ENCODE measurements around the gene KIF5B.

Gene KIF5B

DNA sequence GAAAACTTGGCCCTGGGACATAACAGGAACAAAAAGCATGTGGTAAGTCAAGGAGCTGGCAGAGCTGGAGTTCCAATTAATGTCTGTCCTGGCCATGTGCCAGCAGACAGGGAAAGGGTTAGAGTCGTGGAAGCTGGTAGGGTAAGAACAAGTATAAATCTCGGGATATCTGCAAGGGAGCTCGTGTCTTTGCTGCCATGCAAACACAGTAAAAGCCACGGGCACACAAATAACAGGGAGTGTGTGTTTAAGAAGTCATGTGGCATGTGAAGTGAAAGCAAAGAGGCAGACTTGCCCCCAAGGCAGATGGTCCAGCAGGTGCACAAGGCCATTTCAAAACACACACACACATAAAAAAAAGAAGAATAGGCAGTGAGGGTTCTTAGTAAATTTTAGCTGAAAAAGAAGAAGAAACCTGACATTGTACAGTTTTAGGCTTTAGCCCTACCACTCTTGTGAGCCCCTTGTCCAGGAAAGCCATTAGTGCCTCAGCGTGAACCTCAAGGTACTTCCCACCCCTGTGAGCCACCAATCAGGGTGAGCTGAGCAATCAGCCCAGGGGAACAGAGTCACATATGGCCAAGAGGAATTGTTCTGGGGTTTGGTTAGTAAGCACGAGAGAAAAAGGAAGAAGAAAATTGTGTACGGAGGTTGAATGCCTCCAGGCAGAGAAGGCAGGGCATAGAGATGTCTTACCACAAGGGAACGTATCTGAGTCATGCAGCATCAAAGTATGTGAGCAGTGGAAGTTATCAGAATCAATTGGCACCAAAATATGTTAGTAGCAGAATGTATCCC is 94.7 kb downstream of the KIF5B start:
- no peak for DNase-seq (ENCODE audit: low read depth in 2 of 2)

DNA sequence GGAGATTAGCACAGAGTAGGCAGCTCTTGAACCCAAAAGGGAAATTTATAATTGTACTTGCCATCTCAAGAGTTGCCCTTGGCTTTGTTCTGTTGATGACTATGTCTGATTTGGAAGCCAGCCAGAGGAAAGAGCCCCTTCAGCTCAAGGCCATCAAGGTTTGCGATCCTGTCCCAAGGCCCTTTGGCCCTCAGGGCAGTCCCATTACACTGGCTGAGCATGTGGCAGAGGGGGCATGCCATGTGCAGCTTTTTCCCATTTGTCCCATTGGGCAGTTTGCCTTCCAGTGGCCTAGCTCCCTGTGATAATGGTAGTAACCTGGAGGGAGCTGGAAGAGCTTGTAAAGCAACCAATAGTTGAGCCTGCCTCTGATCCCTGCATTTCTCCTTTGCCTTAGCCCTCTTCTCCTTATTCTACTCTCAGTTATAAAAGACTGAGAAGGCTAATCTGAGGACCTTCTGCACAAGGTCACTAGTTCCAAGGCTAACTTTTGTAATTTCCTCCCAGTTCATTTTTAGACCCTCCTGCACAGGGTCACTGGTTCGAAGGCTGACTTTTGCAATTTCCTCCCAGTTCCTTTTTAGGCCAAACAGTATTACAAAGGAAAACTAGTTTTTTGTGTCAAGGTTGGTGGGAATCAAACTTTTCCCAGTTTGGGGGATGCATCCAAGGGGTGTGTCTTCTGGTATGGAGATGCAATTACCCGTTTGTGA is 96.6 kb downstream of the KIF5B start:
- DNase-seq (ENCODE audit: low read depth in 2 of 2), result no peak
